ENCODE measurements around the gene ADK. TPM values are rescaled to one million over a fixed set of nuclear protein-coding genes. Genes with fewer than 3 reads are reported as not detected.

Gene ADK
- total and polyA plus RNA-seq, 2 experiments from 2014 or later: 46.7 to 53.7 TPM

GRCh38 chr10:74690393-74690792 lies 539.4 kb downstream of the ADK start:
- H3K4me1 ChIP-seq (ENCODE audit: insufficient read depth): no peaks in the 10 kb centered on the region
- TF ChIP-seq EZH2phosphoT487 (IDR thresholded peaks at IDR 0.05; ENCODE audit: low read depth, severe bottlenecking, unreplicated experiment): no peak
- H3K36me3 ChIP-seq (replicated peaks; ENCODE audit: insufficient read depth, low read depth): no peaks in the 10 kb centered on the region
- no peak overlapping the region for H3K4me3 ChIP-seq
- no peaks in the 10 kb centered on the region for H3K9me3 ChIP-seq (ENCODE audit: low read depth)
- no peaks in the 10 kb centered on the region for H3K27me3 ChIP-seq
- WGBS (ENCODE audit: low lambda C conversion rate, missing lambda C conversion rate): 91% methylated on average over 4 of the region's 4 CpGs
- no peaks in the 10 kb centered on the region for H4K20me1 ChIP-seq (ENCODE audit: insufficient read depth, poor library complexity, severe bottlenecking)
- H3K27ac ChIP-seq: no peak overlapping the region
- H3K4me2 ChIP-seq: no peak overlapping the region
- no peaks in the 10 kb centered on the region for H3K9me2 ChIP-seq (replicated peaks; ENCODE audit: insufficient read depth)
- DNase-seq (ENCODE audit: low spot score): no peak
- H2AFZ ChIP-seq: no peak overlapping the region
- no peaks in the 10 kb centered on the region for H3K79me2 ChIP-seq

DNA sequence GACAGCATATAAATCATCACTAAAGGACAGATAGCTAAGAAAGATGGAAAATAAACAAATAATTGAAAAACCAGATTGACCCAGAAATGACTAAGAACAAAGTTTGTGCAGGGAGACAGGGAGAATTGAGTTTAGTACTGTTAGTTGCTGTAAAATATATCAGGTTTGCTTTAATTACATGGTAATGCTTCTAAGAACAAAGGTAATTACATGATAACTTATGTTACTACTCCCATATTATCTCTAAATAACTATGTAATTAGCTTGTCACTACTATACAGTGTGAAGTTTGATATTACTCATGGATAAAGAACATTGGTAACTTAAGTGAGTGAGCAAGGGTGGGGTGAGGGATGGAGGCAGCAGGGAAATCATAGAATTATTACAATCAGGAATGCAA lies 540.1 kb downstream of the ADK start:
- no peak overlapping the region for H2AFZ ChIP-seq
- TF ChIP-seq EZH2 (IDR thresholded peaks at IDR 0.05; ENCODE audit: borderline replicate concordance) (no peak), EZH2phosphoT487 (IDR thresholded peaks at IDR 0.05; ENCODE audit: low read depth, severe bottlenecking, unreplicated experiment) (no peak)
- TF ChIP-seq, protein P1, sequence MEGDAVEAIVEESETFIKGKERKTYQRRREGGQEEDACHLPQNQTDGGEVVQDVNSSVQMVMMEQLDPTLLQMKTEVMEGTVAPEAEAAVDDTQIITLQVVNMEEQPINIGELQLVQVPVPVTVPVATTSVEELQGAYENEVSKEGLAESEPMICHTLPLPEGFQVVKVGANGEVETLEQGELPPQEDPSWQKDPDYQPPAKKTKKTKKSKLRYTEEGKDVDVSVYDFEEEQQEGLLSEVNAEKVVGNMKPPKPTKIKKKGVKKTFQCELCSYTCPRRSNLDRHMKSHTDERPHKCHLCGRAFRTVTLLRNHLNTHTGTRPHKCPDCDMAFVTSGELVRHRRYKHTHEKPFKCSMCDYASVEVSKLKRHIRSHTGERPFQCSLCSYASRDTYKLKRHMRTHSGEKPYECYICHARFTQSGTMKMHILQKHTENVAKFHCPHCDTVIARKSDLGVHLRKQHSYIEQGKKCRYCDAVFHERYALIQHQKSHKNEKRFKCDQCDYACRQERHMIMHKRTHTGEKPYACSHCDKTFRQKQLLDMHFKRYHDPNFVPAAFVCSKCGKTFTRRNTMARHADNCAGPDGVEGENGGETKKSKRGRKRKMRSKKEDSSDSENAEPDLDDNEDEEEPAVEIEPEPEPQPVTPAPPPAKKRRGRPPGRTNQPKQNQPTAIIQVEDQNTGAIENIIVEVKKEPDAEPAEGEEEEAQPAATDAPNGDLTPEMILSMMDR (IDR thresholded peaks at IDR 0.05; ENCODE audit: poor library complexity): no peak
- no peaks in the 10 kb centered on the region for H3K4me1 ChIP-seq (ENCODE audit: insufficient read depth)
- no peak overlapping the region for H3K27ac ChIP-seq
- no peaks in the 10 kb centered on the region for H3K36me3 ChIP-seq (replicated peaks; ENCODE audit: insufficient read depth, low read depth)
- H3K4me2 ChIP-seq: no peak overlapping the region
- H3K9me2 ChIP-seq (replicated peaks; ENCODE audit: insufficient read depth): no peaks in the 10 kb centered on the region
- no peaks in the 10 kb centered on the region for H3K27me3 ChIP-seq
- H3K4me3 ChIP-seq: no peak overlapping the region
- no peaks in the 10 kb centered on the region for H3K79me2 ChIP-seq
- H3K9me3 ChIP-seq (ENCODE audit: low read depth): no peaks in the 10 kb centered on the region
- no peaks in the 10 kb centered on the region for H4K20me1 ChIP-seq (ENCODE audit: insufficient read depth, poor library complexity, severe bottlenecking)
- DNase-seq (ENCODE audit: low spot score): no peak

DNA sequence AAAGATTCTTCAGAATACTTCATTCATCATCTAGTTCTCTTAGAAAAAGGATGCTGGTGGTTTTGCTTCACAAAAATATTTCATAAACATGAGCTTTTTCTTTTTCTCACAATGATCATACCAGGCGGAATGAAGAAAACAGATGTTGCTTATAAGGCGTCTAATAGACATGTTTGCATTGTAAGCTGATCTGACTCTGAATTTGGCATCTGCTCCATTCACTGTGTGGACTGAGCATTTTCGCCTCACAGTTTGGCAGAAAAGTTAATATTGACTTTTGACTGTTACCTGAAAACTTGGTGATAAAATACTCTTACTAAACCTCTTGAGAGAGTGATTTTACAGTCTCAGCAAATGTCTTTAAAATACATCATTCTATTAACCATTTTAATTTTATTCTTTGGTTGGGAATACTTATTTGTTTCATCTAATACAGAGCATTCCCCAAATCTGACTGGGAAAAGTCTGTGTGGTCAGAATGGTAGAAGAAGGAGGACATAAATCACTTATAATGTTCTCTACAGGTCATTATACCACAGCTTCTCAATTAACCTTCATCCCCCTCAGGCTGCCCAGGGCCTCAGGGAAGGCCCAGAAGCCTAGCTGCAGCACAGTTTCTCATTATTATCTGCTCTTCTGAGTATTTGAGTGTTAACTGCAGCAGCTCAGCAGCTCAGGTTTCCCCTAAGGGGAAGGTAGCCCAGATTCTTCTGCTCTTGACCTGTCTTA lies 553.8 kb downstream of the ADK start:
- H3K36me3 ChIP-seq (replicated peaks; ENCODE audit: insufficient read depth, low read depth): no peaks in the 10 kb centered on the region
- H3K79me2 ChIP-seq: no peaks in the 10 kb centered on the region
- H3K27ac ChIP-seq: no peak overlapping the region
- H3K9me3 ChIP-seq (ENCODE audit: low read depth): no peaks in the 10 kb centered on the region
- DNase-seq (ENCODE audit: low spot score): no peak
- no peak for TF ChIP-seq EZH2phosphoT487 (IDR thresholded peaks at IDR 0.05; ENCODE audit: low read depth, severe bottlenecking, unreplicated experiment)
- TF ChIP-seq, protein P1 (IDR thresholded peaks at IDR 0.05; ENCODE audit: poor library complexity): no peak
- no peak for TF ChIP-seq EZH2 (IDR thresholded peaks at IDR 0.05; ENCODE audit: borderline replicate concordance)
- no peak overlapping the region for H3K4me2 ChIP-seq
- no peaks in the 10 kb centered on the region for H3K9me2 ChIP-seq (replicated peaks; ENCODE audit: insufficient read depth)
- WGBS (ENCODE audit: low lambda C conversion rate, missing lambda C conversion rate): 51% methylated on average over 3 of the region's 3 CpGs
- H3K4me1 ChIP-seq (ENCODE audit: insufficient read depth): peaks cover 10% of the 10 kb centered on the region
- no peak overlapping the region for H3K4me3 ChIP-seq
- H2AFZ ChIP-seq: no peak overlapping the region
- no peaks in the 10 kb centered on the region for H3K27me3 ChIP-seq
- H4K20me1 ChIP-seq (ENCODE audit: insufficient read depth, poor library complexity, severe bottlenecking): no peaks in the 10 kb centered on the region

DNA sequence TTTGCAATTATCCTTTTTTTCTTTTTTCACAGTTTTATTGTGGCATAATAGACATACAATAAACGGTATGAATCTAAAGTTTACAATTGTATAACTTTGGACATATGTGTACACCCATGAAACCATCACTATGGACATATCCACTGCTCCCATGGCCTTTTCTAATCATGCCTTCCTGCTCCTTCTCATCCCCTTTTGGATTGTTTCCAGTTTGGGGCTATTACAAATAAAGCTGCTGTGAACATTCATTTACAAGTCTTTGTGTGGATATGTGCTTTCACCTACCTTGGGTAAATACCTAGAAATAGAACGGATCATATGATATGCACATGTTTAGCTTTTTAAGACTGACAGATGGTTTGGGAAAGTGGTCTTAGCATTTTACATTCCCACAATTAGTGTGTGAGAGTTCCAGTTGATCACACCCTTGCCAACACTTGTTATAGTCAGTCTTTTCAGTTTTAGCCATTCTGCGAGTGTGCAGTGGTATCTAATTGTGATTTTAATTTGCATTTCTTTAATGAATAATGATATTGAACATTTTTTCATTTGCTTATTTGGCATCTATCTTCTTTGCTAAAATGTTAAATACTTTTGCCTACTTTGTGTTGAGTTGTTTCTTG lies 554.4 kb downstream of the ADK start:
- no peak overlapping the region for H3K4me2 ChIP-seq
- no peak for DNase-seq (ENCODE audit: low spot score)
- no peaks in the 10 kb centered on the region for H3K9me3 ChIP-seq (ENCODE audit: low read depth)
- H3K4me1 ChIP-seq (ENCODE audit: insufficient read depth): peaks cover 10% of the 10 kb centered on the region
- H3K79me2 ChIP-seq: no peaks in the 10 kb centered on the region
- H3K9me2 ChIP-seq (replicated peaks; ENCODE audit: insufficient read depth): no peaks in the 10 kb centered on the region
- no peak overlapping the region for H3K4me3 ChIP-seq
- 85% methylated on average over 3 of the region's 3 CpGs for WGBS (ENCODE audit: low lambda C conversion rate, missing lambda C conversion rate)
- no peaks in the 10 kb centered on the region for H4K20me1 ChIP-seq (ENCODE audit: insufficient read depth, poor library complexity, severe bottlenecking)
- H3K27me3 ChIP-seq: no peaks in the 10 kb centered on the region
- no peak overlapping the region for H3K27ac ChIP-seq
- H3K36me3 ChIP-seq (replicated peaks; ENCODE audit: insufficient read depth, low read depth): no peaks in the 10 kb centered on the region
- no peak overlapping the region for H2AFZ ChIP-seq
- TF ChIP-seq, protein P1 (IDR thresholded peaks at IDR 0.05; ENCODE audit: poor library complexity): no peak
- TF ChIP-seq EZH2 (IDR thresholded peaks at IDR 0.05; ENCODE audit: borderline replicate concordance) (no peak), EZH2phosphoT487 (IDR thresholded peaks at IDR 0.05; ENCODE audit: low read depth, severe bottlenecking, unreplicated experiment) (no peak)
